ENCODE results near the gene HBE1. TPM values are rescaled to one million over a fixed set of nuclear protein-coding genes. Genes with fewer than 3 reads are reported as not detected.

Gene HBE1
- total RNA-seq, 6 donors from 2014 or later, result 2.5 to 3.0 TPM; not detected in 4

- no peak for DNase-seq
- Histone ChIP-seq H3K36me3 (no peaks in the 10 kb centered on the region), H3K9me3 (no peaks in the 10 kb centered on the region), H3K4me3 (no peak overlapping the region), H3K27me3 (no peaks in the 10 kb centered on the region), H3K4me1 (no peaks in the 10 kb centered on the region), H3K27ac (no peak overlapping the region)
- TF ChIP-seq EP300 (IDR thresholded peaks at IDR 0.05) (no peak), POLR2A (IDR thresholded peaks at IDR 0.05) (no peak), CTCF (IDR thresholded peaks at IDR 0.05) (no peak), POLR2AphosphoS5 (IDR thresholded peaks at IDR 0.05) (no peak)
- ATAC-seq (ENCODE audit: low FRiP score in 2 of 2), result no peak
These were observed 30.7 kb downstream of the HBE1 start for GRCh38 chr11:5239046-5239445.

- H3K27ac ChIP-seq, result no peak overlapping the region
- WGBS, 2 donors, result 49 to 62% methylated on average over 2 of the region's 2 CpGs
These were observed 31.3 kb downstream of the HBE1 start for GRCh38 chr11:5238486-5238885.

GRCh38 chr11:5237420-5237819 lies 32.3 kb downstream of the HBE1 start:
- H3K4me1 ChIP-seq, result no peaks in the 10 kb centered on the region
- H3K36me3 ChIP-seq, result no peaks in the 10 kb centered on the region
- no peak overlapping the region for H3K4me3 ChIP-seq
- H3K9me3 ChIP-seq, result no peaks in the 10 kb centered on the region
- H3K27me3 ChIP-seq, result no peaks in the 10 kb centered on the region
- WGBS, 2 donors, result 43 to 90% methylated on average over 2 of the region's 2 CpGs
- H3K27ac ChIP-seq, result no peak overlapping the region
- DNase-seq (no peak), ATAC-seq (ENCODE audit: low FRiP score in 2 of 2) (no peak)
- no peak for TF ChIP-seq EP300 (IDR thresholded peaks at IDR 0.05)

More at GRCh38 chr11:5238486-5238885, 31.3 kb downstream of the HBE1 start:
- Histone ChIP-seq H3K36me3 (no peaks in the 10 kb centered on the region), H3K27me3 (no peaks in the 10 kb centered on the region), H3K4me3 (no peak overlapping the region), H3K9me3 (no peaks in the 10 kb centered on the region), H3K4me1 (no peaks in the 10 kb centered on the region)
- TF ChIP-seq EP300 (IDR thresholded peaks at IDR 0.05) (no peak), POLR2A (IDR thresholded peaks at IDR 0.05) (no peak), CTCF (IDR thresholded peaks at IDR 0.05) (no peak), POLR2AphosphoS5 (IDR thresholded peaks at IDR 0.05) (no peak)
- no peak for DNase-seq
- ATAC-seq (ENCODE audit: low FRiP score in 2 of 2), result no peak

- no peak for DNase-seq
- TF ChIP-seq CTCF (IDR thresholded peaks at IDR 0.05), result no peak
- TF ChIP-seq POLR2A (IDR thresholded peaks at IDR 0.05), result no peak
- no peak for TF ChIP-seq EP300 (IDR thresholded peaks at IDR 0.05)
- no peak for TF ChIP-seq POLR2AphosphoS5 (IDR thresholded peaks at IDR 0.05)
- no peak overlapping the region for H3K27ac ChIP-seq
- H3K4me3 ChIP-seq, result no peak overlapping the region
- no peaks in the 10 kb centered on the region for H3K36me3 ChIP-seq
- ATAC-seq (ENCODE audit: low FRiP score in 2 of 2), result no peak
- H3K27me3 ChIP-seq, result no peaks in the 10 kb centered on the region
- H3K4me1 ChIP-seq, result no peaks in the 10 kb centered on the region
- no peaks in the 10 kb centered on the region for H3K9me3 ChIP-seq
- WGBS, 2 donors, result 87 to 89% methylated on average over 5 of the region's 5 CpGs
These were observed 34.2 kb downstream of the HBE1 start for GRCh38 chr11:5235364-5236095.

- DNase-seq (no peak), ATAC-seq (ENCODE audit: low FRiP score in 2 of 2) (no peak)
- Histone ChIP-seq H3K4me1 (no peaks in the 10 kb centered on the region), H3K36me3 (no peaks in the 10 kb centered on the region), H3K9me3 (no peaks in the 10 kb centered on the region), H3K27me3 (no peaks in the 10 kb centered on the region), H3K4me3 (no peak within 1 kb of the TSS), H3K27ac (no peak within 1 kb of the TSS)
- TF ChIP-seq POLR2A (IDR thresholded peaks at IDR 0.05) (no peak), CTCF (IDR thresholded peaks at IDR 0.05) (no peak), POLR2AphosphoS5 (IDR thresholded peaks at IDR 0.05) (no peak), EP300 (IDR thresholded peaks at IDR 0.05) (no peak)
- 22 to 39% methylated on average over 2 of the region's 2 CpGs for WGBS, 2 donors
These were observed 35.3 kb downstream of the HBE1 start, which contains the start of gene HBD for GRCh38 chr11:5234381-5234834. Gene HBD, minus strand, starts transcription at chr11:5234483. Its CDS starts 50 bp downstream, at chr11:5234433.

All from upper lobe of left lung (tissue), 6 donors.